Stimulated activated CD8-positive, alpha-beta memory T cell treated with anti-CD3 and anti-CD28 coated beads, Interleukin-15, amount 100 ng/mL, for 48 hours (primary cell): ENCODE data around the gene SUN5.
"Not testable (repeated sequence)": the region's sequence is repeated elsewhere in the genome, so short reads cannot be mapped to it uniquely, and the experiment has no call there.

Source experiments
- DNase-seq, 2 donors: peaks; one replicate each; pipeline ENCODE4 v3.0.0-alpha.2; 2020; ENCODE audit warnings: low read depth in 2 of 2

The SUN5 gene

GRCh38 chr20:32965115-32965514 lies 39.1 kb downstream of the SUN5 start:
- no peak for DNase-seq

- no peak for DNase-seq
These were observed 39.7 kb downstream of the SUN5 start for GRCh38 chr20:32964575-32964974.

GRCh38 chr20:32963176-32963575 lies 41.1 kb downstream of the SUN5 start:
- DNase-seq: no peak

GRCh38 chr20:32962646-32963045 lies 41.6 kb downstream of the SUN5 start:
- not testable (repeated sequence) for DNase-seq

- no peak for DNase-seq
These were observed 42.2 kb downstream of the SUN5 start for GRCh38 chr20:32962053-32962452.

GRCh38 chr20:32960849-32961731 lies 43.1 kb downstream of the SUN5 start:
- no peak for DNase-seq

- no peak for DNase-seq
These were observed 44.1 kb downstream of the SUN5 start for GRCh38 chr20:32960222-32960518.

GRCh38 chr20:32959351-32960221 lies 44.6 kb downstream of the SUN5 start:
- DNase-seq: no peak

GRCh38 chr20:32958574-32958973 lies 45.7 kb downstream of the SUN5 start:
- no peak for DNase-seq

GRCh38 chr20:32957459-32957858 lies 46.8 kb downstream of the SUN5 start:
- no peak for DNase-seq

GRCh38 chr20:32950539-32950938 lies 53.7 kb downstream of the SUN5 start:
- DNase-seq: not testable (repeated sequence)

- no peak for DNase-seq
These were observed 57.6 kb downstream of the SUN5 start for GRCh38 chr20:32946629-32947028.

- DNase-seq: no peak
These were observed 58.5 kb downstream of the SUN5 start for GRCh38 chr20:32945710-32946221.

- DNase-seq: no peak
These were observed 60.7 kb downstream of the SUN5 start for GRCh38 chr20:32943490-32944052.

- no peak for DNase-seq
These were observed 62.9 kb downstream of the SUN5 start for GRCh38 chr20:32941155-32941885.

- no peak for DNase-seq
These were observed 69.7 kb downstream of the SUN5 start for GRCh38 chr20:32934580-32934979.
